ENCODE measurements around the gene OSBPL6. TPM values are rescaled to one million over a fixed set of nuclear protein-coding genes. Genes with fewer than 3 reads are reported as not detected.
A peak's percentile ranks its signal among the peaks of the same experiment; 100 is the strongest.

Gene OSBPL6
- polyA plus RNA-seq, 1 donor (not counting 4 experiments of a cell fraction or from before 2014, with no cell fraction given), result 11.6 TPM

DNA sequence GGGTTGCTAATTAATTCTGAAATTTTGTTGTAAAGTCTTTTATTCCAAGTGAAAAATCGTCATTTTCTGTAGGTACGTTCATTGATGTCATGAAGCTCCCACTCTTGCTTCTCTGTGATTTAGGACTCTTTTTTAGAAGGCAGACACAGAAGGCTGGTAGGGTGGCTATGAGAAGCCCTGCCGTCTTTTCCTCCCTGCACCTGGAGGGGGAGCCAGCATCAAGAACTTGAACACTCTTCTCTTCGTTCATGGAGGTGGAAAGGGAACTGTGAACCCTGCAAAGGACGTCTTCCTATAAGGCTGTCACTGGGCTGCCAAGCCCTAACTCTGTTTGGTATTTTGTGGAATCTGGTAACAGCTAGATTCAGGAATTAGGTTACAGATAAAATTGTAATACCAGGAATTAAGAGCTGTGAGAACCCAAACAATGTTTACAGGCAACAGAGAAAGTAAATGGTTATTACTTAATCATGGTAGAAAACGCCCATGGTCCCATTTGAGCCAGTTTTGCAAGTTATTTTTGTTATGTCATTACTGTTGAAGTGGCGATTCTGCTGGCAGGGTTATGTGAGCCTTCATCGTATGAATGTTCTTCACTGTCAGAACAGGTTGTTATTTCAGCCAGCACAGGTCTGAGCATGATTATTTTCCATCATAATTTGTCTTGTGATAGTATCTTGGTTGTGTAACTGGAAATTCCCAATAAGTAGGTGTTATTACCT, 112.2 kb downstream of the OSBPL6 start:
- FAIRE-seq, result peak; percentile 61
- H3K27me3 ChIP-seq (ENCODE audit: control insufficient read depth, extremely low read depth, insufficient read depth, low read length), result no peaks in the 10 kb centered on the region
- no peaks in the 10 kb centered on the region for H4K20me1 ChIP-seq (ENCODE audit: control insufficient read depth, extremely low read depth, insufficient read depth, low read length)
- H3K36me3 ChIP-seq (ENCODE audit: control insufficient read depth in 2 of 2, extremely low read depth in 1 of 2, insufficient read depth in 2 of 2, low read length in 2 of 2), result no peaks in the 10 kb centered on the region
- H3K4me3 ChIP-seq (ENCODE audit: control insufficient read depth in 2 of 3, extremely low read depth in 1 of 3, insufficient read depth in 2 of 3, low read depth in 1 of 3, low read length in 3 of 3), result no peak overlapping the region
- H3K27ac ChIP-seq (ENCODE audit: control insufficient read depth, insufficient read depth, low read length), result no peak overlapping the region
- no peak for TF ChIP-seq EZH2 (IDR thresholded peaks at IDR 0.05; ENCODE audit: low read length)
- TF ChIP-seq, protein P1, sequence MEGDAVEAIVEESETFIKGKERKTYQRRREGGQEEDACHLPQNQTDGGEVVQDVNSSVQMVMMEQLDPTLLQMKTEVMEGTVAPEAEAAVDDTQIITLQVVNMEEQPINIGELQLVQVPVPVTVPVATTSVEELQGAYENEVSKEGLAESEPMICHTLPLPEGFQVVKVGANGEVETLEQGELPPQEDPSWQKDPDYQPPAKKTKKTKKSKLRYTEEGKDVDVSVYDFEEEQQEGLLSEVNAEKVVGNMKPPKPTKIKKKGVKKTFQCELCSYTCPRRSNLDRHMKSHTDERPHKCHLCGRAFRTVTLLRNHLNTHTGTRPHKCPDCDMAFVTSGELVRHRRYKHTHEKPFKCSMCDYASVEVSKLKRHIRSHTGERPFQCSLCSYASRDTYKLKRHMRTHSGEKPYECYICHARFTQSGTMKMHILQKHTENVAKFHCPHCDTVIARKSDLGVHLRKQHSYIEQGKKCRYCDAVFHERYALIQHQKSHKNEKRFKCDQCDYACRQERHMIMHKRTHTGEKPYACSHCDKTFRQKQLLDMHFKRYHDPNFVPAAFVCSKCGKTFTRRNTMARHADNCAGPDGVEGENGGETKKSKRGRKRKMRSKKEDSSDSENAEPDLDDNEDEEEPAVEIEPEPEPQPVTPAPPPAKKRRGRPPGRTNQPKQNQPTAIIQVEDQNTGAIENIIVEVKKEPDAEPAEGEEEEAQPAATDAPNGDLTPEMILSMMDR (optimal IDR thresholded peaks at IDR 0.05 in 1 of 3, IDR thresholded peaks at IDR 0.05 in 1 of 3, conservative IDR thresholded peaks at IDR 0.05 in 1 of 3; ENCODE audit: extremely low read depth in 1 of 3, insufficient read depth in 2 of 3, low read length in 3 of 3), result peak; percentile 78 to 83 (median 82)
- dilution Hi-C loops (cut with MboI; ENCODE audit: extremely low pct_ligation_motif_present, low sequenced_read_pairs), result no loop called here
- no peak overlapping the region for H2AFZ ChIP-seq (ENCODE audit: control insufficient read depth, low read length)
- no peaks in the 10 kb centered on the region for H3K9me1 ChIP-seq (ENCODE audit: control insufficient read depth, extremely low read depth, insufficient read depth, low read length)
- DNase-seq (ENCODE audit: low read depth, low spot score), result no peak
- peaks cover 5% of the 10 kb centered on the region for H3K4me1 ChIP-seq (ENCODE audit: control insufficient read depth, extremely low read depth, insufficient read depth, low read length)
- no peaks in the 10 kb centered on the region for H3K79me2 ChIP-seq (ENCODE audit: control insufficient read depth, insufficient read depth, low read length)
- H3K4me2 ChIP-seq (ENCODE audit: control insufficient read depth, extremely low read depth, insufficient read depth, low read depth, low read length), result no peak overlapping the region
- H3K9ac ChIP-seq (ENCODE audit: control insufficient read depth, extremely low read depth, insufficient read depth, low read length), result no peak overlapping the region
- H3K9me3 ChIP-seq (ENCODE audit: control insufficient read depth, low read depth, low read length), result no peaks in the 10 kb centered on the region

GRCh38 chr2:178307650-178308049, 113.3 kb downstream of the OSBPL6 start:
- no peaks in the 10 kb centered on the region for H4K20me1 ChIP-seq (ENCODE audit: control insufficient read depth, extremely low read depth, insufficient read depth, low read length)
- no peaks in the 10 kb centered on the region for H3K79me2 ChIP-seq (ENCODE audit: control insufficient read depth, insufficient read depth, low read length)
- peaks cover 5% of the 10 kb centered on the region for H3K4me1 ChIP-seq (ENCODE audit: control insufficient read depth, extremely low read depth, insufficient read depth, low read length)
- dilution Hi-C loops (cut with MboI; ENCODE audit: extremely low pct_ligation_motif_present, low sequenced_read_pairs), result no loop called here
- DNase-seq (ENCODE audit: low read depth, low spot score), result no peak
- no peaks in the 10 kb centered on the region for H3K9me1 ChIP-seq (ENCODE audit: control insufficient read depth, extremely low read depth, insufficient read depth, low read length)
- H3K36me3 ChIP-seq (ENCODE audit: control insufficient read depth in 2 of 2, extremely low read depth in 1 of 2, insufficient read depth in 2 of 2, low read length in 2 of 2), result no peaks in the 10 kb centered on the region
- no peak overlapping the region for H3K9ac ChIP-seq (ENCODE audit: control insufficient read depth, extremely low read depth, insufficient read depth, low read length)
- no peaks in the 10 kb centered on the region for H3K9me3 ChIP-seq (ENCODE audit: control insufficient read depth, low read depth, low read length)
- no peak overlapping the region for H2AFZ ChIP-seq (ENCODE audit: control insufficient read depth, low read length)
- no peaks in the 10 kb centered on the region for H3K27me3 ChIP-seq (ENCODE audit: control insufficient read depth, extremely low read depth, insufficient read depth, low read length)
- H3K4me3 ChIP-seq (ENCODE audit: control insufficient read depth in 2 of 3, extremely low read depth in 1 of 3, insufficient read depth in 2 of 3, low read depth in 1 of 3, low read length in 3 of 3), result no peak overlapping the region
- TF ChIP-seq, protein P1 (optimal IDR thresholded peaks at IDR 0.05 in 1 of 3, IDR thresholded peaks at IDR 0.05 in 1 of 3, conservative IDR thresholded peaks at IDR 0.05 in 1 of 3; ENCODE audit: extremely low read depth in 1 of 3, insufficient read depth in 2 of 3, low read length in 3 of 3), result no peak
- no peak for TF ChIP-seq EZH2 (IDR thresholded peaks at IDR 0.05; ENCODE audit: low read length)
- no peak overlapping the region for H3K27ac ChIP-seq (ENCODE audit: control insufficient read depth, insufficient read depth, low read length)
- no peak overlapping the region for H3K4me2 ChIP-seq (ENCODE audit: control insufficient read depth, extremely low read depth, insufficient read depth, low read depth, low read length)
- FAIRE-seq, result no peak

All from keratinocyte (primary cell).